ENCODE measurements around the gene CSMD2. TPM values are rescaled to one million over a fixed set of nuclear protein-coding genes. Genes with fewer than 3 reads are reported as not detected.

Gene CSMD2
- total RNA-seq, 1 experiment from 2014 or later, result 0.22 TPM

DNA sequence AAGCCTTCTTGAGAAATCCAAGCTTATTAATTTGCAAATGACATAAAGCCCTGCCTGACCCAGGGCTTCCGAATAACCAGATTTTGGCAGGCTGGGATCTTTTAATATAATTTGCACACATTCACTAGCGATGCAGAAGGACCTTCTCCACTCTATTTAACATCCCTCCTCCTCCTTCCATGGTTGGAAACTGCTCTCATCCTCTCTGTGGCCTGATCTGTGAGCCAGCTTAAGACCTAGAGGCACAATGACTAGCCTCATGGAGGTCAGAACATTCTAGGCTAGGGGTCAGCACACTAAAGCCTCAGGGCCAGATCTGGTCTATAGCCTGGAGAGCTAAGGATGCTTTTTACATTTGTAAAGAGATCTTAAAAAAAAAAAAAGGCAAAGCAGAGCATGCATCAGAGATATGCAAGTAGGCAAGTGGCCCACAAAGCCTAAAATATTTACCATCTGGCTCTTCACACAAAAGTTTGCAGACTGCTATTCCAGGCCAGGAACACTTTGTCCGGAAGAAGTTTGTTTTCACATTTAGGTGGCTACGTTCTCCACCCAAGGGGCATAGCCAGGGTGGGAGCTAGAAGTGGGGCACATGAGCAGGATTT lies 439.4 kb downstream of the CSMD2 start:
- ChIA-PET CTCF (no interaction called here), RAD21 (ENCODE audit: low non-redundant PET in 1 of 2, low total read pairs in 2 of 2, uncharacterized antibody in 2 of 2, unreplicated experiment in 2 of 2) (no interaction called here), POLR2A (no interaction called here)
- no TSS peak for BruUV-seq (replicated peaks)
- no peak overlapping the region for H2AFZ ChIP-seq (ENCODE audit: low read depth, low read length, poor library complexity, severe bottlenecking)
- no peak overlapping the region for H3K9ac ChIP-seq (ENCODE audit: low read length)
- H3K4me3 ChIP-seq (replicated peaks in 1 of 2; ENCODE audit: low read depth in 1 of 2, low read length in 2 of 2), result no peak overlapping the region
- H3K9me2 ChIP-seq (ENCODE audit: insufficient read depth), result no peaks in the 10 kb centered on the region
- no peak for DNase-seq (ENCODE audit: low read depth, low spot score)
- H3K9me3 ChIP-seq (ENCODE audit: control insufficient read depth in 1 of 2, insufficient read depth in 1 of 2, low read depth in 1 of 2, low read length in 2 of 2), result no peaks in the 10 kb centered on the region
- TF ChIP-seq, protein P1, sequence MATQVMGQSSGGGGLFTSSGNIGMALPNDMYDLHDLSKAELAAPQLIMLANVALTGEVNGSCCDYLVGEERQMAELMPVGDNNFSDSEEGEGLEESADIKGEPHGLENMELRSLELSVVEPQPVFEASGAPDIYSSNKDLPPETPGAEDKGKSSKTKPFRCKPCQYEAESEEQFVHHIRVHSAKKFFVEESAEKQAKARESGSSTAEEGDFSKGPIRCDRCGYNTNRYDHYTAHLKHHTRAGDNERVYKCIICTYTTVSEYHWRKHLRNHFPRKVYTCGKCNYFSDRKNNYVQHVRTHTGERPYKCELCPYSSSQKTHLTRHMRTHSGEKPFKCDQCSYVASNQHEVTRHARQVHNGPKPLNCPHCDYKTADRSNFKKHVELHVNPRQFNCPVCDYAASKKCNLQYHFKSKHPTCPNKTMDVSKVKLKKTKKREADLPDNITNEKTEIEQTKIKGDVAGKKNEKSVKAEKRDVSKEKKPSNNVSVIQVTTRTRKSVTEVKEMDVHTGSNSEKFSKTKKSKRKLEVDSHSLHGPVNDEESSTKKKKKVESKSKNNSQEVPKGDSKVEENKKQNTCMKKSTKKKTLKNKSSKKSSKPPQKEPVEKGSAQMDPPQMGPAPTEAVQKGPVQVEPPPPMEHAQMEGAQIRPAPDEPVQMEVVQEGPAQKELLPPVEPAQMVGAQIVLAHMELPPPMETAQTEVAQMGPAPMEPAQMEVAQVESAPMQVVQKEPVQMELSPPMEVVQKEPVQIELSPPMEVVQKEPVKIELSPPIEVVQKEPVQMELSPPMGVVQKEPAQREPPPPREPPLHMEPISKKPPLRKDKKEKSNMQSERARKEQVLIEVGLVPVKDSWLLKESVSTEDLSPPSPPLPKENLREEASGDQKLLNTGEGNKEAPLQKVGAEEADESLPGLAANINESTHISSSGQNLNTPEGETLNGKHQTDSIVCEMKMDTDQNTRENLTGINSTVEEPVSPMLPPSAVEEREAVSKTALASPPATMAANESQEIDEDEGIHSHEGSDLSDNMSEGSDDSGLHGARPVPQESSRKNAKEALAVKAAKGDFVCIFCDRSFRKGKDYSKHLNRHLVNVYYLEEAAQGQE (IDR thresholded peaks at IDR 0.05; ENCODE audit: low read depth), result no peak
- no peak for TF ChIP-seq SP1 (IDR thresholded peaks at IDR 0.05; ENCODE audit: low read depth)
- TF ChIP-seq SRF (IDR thresholded peaks at IDR 0.05; ENCODE audit: low read depth), result no peak
- TF ChIP-seq SIN3A (IDR thresholded peaks at IDR 0.05; ENCODE audit: low read depth), result no peak
- no peak for TF ChIP-seq FOSL1 (IDR thresholded peaks at IDR 0.05; ENCODE audit: low read depth)
- TF ChIP-seq TCF7L2 (IDR thresholded peaks at IDR 0.05; ENCODE audit: borderline replicate concordance, extremely low read depth, insufficient read depth, insufficient read length), result no peak
- TF ChIP-seq, protein P2, sequence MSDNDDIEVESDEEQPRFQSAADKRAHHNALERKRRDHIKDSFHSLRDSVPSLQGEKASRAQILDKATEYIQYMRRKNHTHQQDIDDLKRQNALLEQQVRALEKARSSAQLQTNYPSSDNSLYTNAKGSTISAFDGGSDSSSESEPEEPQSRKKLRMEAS (IDR thresholded peaks at IDR 0.05), result no peak
- no peak for TF ChIP-seq ELF1 (IDR thresholded peaks at IDR 0.05; ENCODE audit: borderline replicate concordance, low read depth)
- TF ChIP-seq, protein P3, sequence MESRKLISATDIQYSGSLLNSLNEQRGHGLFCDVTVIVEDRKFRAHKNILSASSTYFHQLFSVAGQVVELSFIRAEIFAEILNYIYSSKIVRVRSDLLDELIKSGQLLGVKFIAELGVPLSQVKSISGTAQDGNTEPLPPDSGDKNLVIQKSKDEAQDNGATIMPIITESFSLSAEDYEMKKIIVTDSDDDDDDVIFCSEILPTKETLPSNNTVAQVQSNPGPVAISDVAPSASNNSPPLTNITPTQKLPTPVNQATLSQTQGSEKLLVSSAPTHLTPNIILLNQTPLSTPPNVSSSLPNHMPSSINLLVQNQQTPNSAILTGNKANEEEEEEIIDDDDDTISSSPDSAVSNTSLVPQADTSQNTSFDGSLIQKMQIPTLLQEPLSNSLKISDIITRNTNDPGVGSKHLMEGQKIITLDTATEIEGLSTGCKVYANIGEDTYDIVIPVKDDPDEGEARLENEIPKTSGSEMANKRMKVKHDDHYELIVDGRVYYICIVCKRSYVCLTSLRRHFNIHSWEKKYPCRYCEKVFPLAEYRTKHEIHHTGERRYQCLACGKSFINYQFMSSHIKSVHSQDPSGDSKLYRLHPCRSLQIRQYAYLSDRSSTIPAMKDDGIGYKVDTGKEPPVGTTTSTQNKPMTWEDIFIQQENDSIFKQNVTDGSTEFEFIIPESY (IDR thresholded peaks at IDR 0.05; ENCODE audit: extremely low read depth, insufficient replicate concordance, low read length), result no peak
- TF ChIP-seq EZH2phosphoT487 (IDR thresholded peaks at IDR 0.05; ENCODE audit: borderline replicate concordance), result no peak
- ATAC-seq, result no peak
- H3K79me2 ChIP-seq (ENCODE audit: insufficient read depth, low read length), result no peaks in the 10 kb centered on the region
- no peaks in the 10 kb centered on the region for H3K36me3 ChIP-seq (ENCODE audit: control insufficient read depth in 1 of 2, insufficient read depth in 2 of 2, low read length in 2 of 2)
- H3K4me2 ChIP-seq (ENCODE audit: low read length), result no peak overlapping the region
- intact Hi-C loops (cut with micrococcal nuclease), result no loop called here
- no peaks in the 10 kb centered on the region for H4K20me1 ChIP-seq (ENCODE audit: insufficient read depth)
- H3K4me1 ChIP-seq (ENCODE audit: control insufficient read depth in 1 of 2, insufficient read depth in 2 of 2, low read length in 2 of 2), result no peaks in the 10 kb centered on the region
- peaks cover 13% of the 10 kb centered on the region for H3K27me3 ChIP-seq (ENCODE audit: insufficient read depth, low read length)
- no peak overlapping the region for H3K27ac ChIP-seq (ENCODE audit: low read depth, low read length)
